Stimulated activated CD8-positive, alpha-beta memory T cell treated with anti-CD3 and anti-CD28 coated beads, Interleukin-12 subunit alpha, Interleukin-12 subunit beta, amount 100 ng/mL, for 24 hours (primary cell): ENCODE results near the gene MINDY4.
"Not testable (repeated sequence)": the region's sequence is repeated elsewhere in the genome, so short reads cannot be mapped to it uniquely, and the experiment has no call there.

ENCODE experiments used
- DNase-seq: peaks from one replicate; pipeline ENCODE4 v3.0.0-alpha.2; 2020; ENCODE audit errors: extremely low read depth

MINDY4 gene

GRCh38 chr7:30804078-30804661, 33.0 kb downstream of the MINDY4 start:
- DNase-seq = no peak

DNA sequence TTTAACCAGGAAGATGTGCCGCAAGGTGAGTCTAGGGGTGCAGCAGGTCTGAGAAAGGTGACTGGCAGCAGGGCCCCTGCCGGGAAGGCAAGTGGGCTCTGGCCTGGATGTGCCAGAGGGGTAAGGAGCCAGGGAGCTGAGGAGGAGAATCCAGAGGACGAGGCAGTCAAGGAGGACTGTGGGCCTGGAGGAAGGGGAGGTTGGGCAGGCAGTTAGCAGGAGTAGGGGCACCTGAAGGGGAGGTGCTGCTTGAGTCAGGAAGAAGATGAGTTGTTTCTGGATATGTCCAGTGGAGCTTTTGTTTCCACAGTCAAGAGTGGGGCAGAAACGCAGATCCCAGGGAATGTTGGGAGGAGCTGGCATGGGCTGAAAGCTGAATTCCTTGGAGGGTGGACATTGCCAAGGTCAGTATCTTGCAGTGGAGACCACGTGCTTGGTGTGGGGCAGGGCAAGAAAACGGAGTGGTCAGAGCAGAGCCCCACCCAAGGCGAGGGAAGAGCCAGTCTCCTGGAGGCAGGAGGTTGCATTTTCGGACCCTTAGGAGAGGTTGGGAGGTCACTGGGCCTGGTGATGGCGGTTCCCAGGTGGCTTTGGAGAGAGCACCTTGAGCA, 34.0 kb downstream of the MINDY4 start:
- DNase-seq = no peak

DNA sequence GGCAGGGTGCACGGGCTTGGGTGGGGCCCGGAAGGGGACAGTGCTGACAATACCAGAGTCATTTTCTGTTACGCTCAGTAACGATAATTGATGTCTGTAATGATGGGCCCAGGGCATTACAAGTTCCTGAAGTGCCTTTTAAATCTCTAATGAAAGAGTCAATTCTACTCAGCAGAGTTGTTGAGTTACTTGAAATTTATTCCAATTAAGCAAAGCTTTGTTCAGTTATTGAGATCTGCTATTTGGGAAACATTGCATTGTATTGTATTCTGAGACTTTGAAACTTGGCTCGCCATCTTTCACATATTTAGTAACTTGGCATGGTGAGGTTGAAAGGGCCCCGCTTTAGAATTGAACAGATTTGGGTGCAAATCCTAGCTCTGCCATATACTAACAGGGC, 34.7 kb downstream of the MINDY4 start:
- DNase-seq = no peak

- not testable (repeated sequence) for DNase-seq
Observed at GRCh38 chr7:30807477-30807876, 36.3 kb downstream of the MINDY4 start.

DNA sequence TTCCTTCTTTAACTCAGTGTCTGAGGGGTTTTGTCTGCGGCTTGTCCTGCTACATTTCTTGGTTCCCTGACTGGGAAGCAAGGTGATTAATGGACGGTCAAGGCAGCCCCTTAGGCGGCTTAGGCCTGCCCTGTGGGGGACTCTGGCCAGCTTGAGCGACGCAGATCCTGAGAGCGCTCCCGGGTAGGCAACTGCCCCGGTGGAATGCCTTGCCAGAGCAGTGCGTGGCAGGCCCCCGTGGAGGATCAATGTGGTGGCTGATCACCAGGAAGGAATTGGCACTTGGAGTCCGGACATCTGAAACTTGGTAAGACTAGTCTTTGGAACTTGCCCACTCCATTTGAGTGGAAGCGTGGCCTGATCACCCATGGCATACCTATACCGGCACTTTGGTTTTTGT, 36.7 kb downstream of the MINDY4 start:
- not testable (repeated sequence) for DNase-seq

DNA sequence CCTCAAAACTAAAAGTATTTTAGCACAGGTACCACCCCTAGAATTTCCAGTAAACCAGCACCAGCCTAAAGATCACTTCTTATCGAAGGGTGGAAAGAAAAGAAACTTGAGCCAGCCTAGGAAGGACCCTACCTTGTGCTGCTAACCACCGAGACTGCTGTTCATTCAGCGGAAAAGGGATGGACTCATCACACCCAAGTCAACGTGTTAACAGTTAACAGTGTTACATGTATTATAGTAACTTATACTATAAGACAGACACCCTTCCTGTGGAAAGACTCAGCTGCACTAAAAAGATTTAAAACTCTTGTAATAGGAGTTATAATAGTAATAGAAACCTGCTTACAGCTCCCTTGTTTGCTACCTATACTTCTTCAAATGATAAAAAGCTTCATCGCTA, 39.8 kb downstream of the MINDY4 start:
- no peak for DNase-seq

- DNase-seq = no peak
Observed at GRCh38 chr7:30812676-30813075, 41.5 kb downstream of the MINDY4 start.

GRCh38 chr7:30813466-30813865, 42.2 kb downstream of the MINDY4 start:
- no peak for DNase-seq

- DNase-seq = no peak
Observed at GRCh38 chr7:30814700-30815387, 43.6 kb downstream of the MINDY4 start.

DNA sequence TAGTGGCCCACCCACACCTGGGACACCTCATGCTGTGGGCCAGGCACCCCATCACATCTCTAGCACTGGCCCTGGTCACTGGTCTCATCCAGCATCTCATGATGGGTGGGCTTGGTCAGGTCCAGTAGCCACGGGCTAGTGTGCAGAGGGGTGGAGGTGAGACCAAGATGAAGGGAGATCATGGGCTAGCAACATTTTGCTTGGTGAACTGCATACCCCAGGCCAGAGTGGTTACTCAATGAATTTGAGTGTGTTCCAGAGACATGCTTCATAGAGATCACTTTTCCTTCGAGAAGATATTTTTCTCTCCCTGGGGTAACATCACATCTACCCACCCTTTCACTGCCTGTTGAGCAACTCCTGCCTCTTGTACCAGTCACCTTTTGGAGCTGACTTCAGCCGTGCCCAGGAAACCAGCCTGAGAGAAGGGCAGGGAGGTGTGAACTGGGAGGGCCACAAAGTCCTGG, 44.2 kb downstream of the MINDY4 start:
- no peak for DNase-seq

DNA sequence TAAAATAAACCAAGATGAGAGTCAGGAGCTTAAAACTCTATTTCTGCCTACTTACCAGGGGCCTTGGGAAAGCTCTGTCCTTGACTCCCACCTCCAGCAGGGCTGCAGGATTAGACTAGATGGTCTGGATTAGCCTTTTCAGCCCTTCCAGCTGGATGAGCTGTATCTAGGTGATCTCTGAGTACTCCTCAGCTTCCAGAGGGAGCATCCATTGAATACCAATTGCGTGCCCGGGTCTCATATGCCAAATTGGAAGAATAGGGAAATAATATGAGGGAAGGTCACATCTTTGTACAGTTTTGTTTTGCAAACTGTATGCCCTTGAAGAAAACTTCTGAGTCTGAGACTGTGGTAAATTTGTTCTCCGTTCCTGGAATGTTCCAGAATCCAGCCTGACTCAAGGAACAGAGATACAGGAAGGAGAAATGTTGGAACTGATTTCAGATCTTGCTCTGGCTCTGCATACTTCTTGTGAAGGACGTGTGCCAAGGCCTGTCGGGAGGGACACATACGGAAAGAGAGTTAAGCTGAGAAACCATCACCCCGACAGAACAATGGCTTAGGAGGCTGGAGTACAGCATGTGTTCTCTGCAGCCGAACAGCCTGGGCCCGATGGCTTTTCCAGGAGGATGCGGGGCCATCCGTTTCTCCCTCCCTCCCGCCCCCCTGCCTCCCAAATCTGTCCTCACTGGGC, 44.9 kb downstream of the MINDY4 start:
- DNase-seq = no peak

DNA sequence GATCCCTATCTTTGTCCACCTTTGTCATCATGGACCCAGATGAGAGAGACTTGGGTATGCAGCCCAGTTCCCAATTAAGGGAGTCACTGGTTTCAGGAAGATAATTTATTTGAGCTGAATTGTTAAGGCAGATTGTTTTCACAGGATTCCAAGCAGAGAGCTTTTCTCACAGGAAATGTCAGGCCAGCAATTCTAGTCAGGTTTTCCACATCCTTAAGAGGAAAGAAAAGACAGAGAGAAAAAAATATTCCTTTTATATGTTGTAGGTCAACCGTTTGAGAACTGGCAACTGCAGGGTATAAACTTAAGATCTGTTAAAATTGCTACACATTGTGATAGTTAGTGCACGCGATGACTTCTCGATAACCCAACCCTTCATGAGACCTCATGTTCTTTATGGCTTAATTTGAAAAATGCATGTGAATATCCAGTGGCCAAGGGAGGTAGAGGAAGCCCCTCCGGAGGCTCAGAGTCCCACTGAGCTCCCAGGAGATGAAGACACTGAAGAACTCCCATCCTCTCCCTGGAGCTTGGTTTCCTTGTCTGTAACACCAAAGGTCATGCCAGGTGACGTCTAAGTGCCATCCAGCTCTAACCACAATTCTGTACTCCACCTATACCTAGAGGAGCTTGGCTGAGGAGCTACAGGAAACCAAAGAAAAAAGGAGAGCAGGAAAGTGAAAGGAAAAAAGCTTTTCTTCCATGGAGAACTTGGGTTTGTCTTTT, 45.6 kb downstream of the MINDY4 start:
- no peak for DNase-seq

DNA sequence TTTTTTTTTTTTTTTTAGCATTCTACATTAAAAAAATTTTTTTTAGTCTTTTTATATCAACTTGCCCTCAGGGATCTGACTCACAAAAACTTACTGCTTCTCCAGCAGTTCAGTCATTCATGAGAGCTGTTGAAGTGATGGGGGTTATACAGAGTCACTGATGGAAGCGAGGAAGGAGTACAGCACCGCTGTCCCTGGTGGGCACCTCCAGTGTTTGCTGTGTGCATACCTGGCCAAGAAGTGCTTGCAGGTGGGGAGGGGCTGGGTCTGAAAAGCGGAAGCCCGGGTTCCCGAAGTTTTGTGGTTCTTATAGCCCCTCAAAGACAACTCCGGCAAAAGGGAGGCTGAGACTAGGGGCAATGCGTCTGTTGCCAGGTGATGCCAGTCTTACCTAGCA, 46.2 kb downstream of the MINDY4 start:
- DNase-seq = no peak

GRCh38 chr7:30824821-30825720, 53.9 kb downstream of the MINDY4 start:
- no peak for DNase-seq

DNA sequence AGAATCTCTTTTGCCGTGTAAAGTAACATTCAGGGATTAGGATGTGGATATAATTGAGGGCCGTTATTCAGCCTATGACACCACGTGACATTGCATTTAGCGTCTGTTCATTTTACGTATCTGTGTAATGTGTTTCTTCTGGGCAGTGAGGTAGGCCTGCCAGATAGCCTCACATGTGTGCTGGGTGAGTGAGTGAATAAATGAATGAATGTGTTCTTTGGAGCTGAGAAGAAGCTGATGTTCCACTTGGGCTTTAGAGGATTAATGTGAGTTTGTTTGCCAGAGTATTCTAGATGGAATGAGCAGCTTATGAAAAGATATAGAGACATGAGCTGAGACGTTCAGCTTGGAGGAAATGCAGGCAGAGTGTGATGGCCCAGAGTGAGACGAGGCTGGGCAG, 55.0 kb downstream of the MINDY4 start:
- no peak for DNase-seq

- no peak for DNase-seq
Observed at GRCh38 chr7:30828591-30828990, 57.4 kb downstream of the MINDY4 start.

DNA sequence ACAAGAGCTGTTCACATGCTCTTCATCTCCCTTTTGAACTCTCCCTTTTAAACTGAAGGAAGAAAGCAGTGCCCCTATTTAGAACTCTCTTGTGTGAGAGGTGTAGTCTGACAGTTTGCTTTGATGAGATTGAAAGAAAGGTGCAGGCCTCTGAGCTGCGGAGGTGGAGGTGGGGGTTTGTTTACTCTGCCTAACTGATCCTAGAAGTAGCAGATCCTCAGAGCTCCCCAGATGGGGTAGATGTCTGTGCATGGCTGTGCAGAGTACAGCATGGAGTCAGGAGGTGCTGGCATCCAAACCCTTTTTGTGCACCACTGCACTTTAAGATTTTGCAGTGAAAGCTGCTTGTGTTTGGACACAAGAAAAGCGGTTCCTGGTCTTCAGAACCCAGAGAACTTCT, 58.3 kb downstream of the MINDY4 start:
- DNase-seq = no peak

GRCh38 chr7:30831227-30831626, 60.0 kb downstream of the MINDY4 start:
- no peak for DNase-seq

DNA sequence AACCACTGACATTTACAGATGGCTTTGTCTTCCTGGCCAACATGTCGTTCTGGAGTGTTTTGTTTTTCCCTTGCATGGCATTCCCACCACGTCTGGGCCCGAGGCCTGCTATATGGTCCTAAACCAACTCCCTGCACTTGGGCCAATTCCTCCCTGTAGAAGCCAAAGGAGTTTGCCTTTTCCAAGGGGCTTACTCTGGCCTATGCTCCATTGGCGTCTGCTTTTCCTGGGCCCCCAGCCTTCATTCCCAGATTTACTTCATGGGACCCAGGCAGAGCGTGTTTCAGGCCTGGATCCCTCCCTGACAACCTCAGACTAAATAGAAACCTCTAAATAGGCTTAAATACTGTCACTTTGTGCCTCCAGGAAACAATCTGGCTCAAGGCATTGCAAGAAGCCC, 60.7 kb downstream of the MINDY4 start:
- no peak for DNase-seq

DNA sequence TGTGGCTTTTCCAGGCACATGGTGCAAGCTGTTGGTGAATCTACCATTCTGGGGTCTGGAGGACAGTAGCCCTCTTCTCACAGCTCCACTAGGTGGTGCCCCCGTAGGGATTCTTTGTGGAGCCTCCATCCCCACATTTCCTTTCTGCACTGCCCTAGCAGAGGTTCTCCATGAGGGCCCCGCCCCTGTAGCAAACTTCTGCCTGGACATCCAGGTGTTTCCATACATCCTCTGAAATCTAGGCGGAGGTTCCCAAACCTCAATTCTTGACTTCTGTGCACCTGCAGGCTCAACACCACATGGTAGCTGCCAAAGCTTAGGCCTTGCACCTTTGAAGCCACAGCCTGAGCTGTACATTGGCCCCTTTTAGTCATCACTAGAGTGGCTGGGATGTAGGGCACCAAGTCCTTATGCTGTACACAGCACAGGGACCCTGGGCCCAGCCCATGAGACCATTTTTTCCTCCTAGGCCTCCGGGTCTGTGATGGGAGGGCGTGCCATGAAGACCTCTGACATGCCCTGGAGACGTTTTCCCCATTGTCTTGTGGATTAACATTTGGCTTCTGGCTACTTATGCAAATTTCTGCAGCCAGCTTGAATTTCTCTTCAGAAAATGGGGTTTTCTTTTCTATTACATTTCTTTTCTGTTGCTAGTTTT, 62.9 kb downstream of the MINDY4 start:
- not testable (repeated sequence) for DNase-seq
